Transverse colon (tissue), 4 donors: ENCODE results near the gene CTTN. TPM values are rescaled to one million over a fixed set of nuclear protein-coding genes. Genes with fewer than 3 reads are reported as not detected.

Experiments
- DNase-seq: peaks from one replicate; pipeline ENCODE4 v3.0.0-alpha.2; 2019
- H3K27ac ChIP-seq, 4 donors: fragments of 200-600 bp; sonication (generic); 2 replicates each; pipeline ENCODE4 v1.5.1; 2016 to 2018; ENCODE audit warnings: inconsistent platforms in 4 of 4
- H3K27me3 ChIP-seq: fragments of 200-600 bp; sonication (generic); 2 replicates; pipeline ENCODE4 v1.5.1; 2017; ENCODE audit warnings: inconsistent platforms
- H3K36me3 ChIP-seq, 4 donors: fragments of 200-600 bp; sonication (generic); 2 replicates each; pipeline ENCODE4 v1.5.1; 2017 to 2019; ENCODE audit warnings: inconsistent platforms in 4 of 4
- H3K4me1 ChIP-seq, 4 donors: fragments of 200-600 bp; sonication (generic); 2 replicates each; pipeline ENCODE4 v1.5.1; 2017 to 2020; ENCODE audit warnings: inconsistent platforms in 4 of 4
- H3K4me3 ChIP-seq, 4 donors: fragments of 200-600 bp; sonication (generic); 1 replicate in 1 of 4; 2 replicates in 3 of 4; pipeline versions ENCODE4 v1.5.1 to v1.6.1; 2017 to 2019; ENCODE audit warnings: inconsistent platforms in 4 of 4
- H3K9me3 ChIP-seq, 2 donors: fragments of 200-600 bp; sonication (generic); 2 replicates each; pipeline ENCODE4 v1.5.1; 2017 to 2019; ENCODE audit warnings: inconsistent platforms in 2 of 2
- EP300 ChIP-seq: sonication (generic); formaldehyde crosslinking; IDR thresholded peaks from one replicate; pipeline ENCODE4 v1.6.1; 2017; ENCODE audit warnings: antibody characterized with exemption, low read depth
- POLR2A ChIP-seq: fragments of 450-650 bp; IDR thresholded peaks from one replicate; pipeline ENCODE4 v1.6.1; 2016; ENCODE audit warnings: antibody characterized with exemption, mild to moderate bottlenecking, moderate library complexity
- POLR2AphosphoS5 ChIP-seq, 3 donors: sonication (generic); formaldehyde crosslinking; IDR thresholded peaks; one replicate each; pipeline ENCODE4 v1.6.1; 2016; ENCODE audit warnings: antibody characterized with exemption in 3 of 3
- whole genome bisulfite sequencing, 2 donors: methylation state at CpG; one replicate each; pipeline ENCODE4 v1.1.5; 2018; ENCODE audit warnings: low coverage in 1 of 2; 5-methylcytosine and 5-hydroxymethylcytosine counted together
- in situ Hi-C, 4 donors: fragments of 200-750 bp; cut with MboI; loops; one replicate each; pipeline versions ENCODE4 v1.15.0 to v1.15.1; 2017; ENCODE audit warnings: low sequenced_read_pairs in 3 of 4, low pct_ligation_motif_present in 1 of 4, low pct_unique_long_range_greater_than_20kb in 1 of 4
- intact Hi-C: fragments of 100-400 bp; cut with DNase I; formaldehyde crosslinking; loops from one replicate; pipeline ENCODE4 v1.15.1; 2023; ENCODE audit warnings: low total_unique reads
- total RNA-seq, 4 donors: library from RNA; depleted of rRNA; stranded (reverse); fragments of >200 nt; gene quantifications; one replicate each; pipeline ENCODE4 v1.1.0, GENCODE V29; 2016
- TF ChIP-seq, protein P1 (sequence below), 5 experiments: fragments of 200-600 bp in 3 of 5; fragments of 450-650 bp in 2 of 5; sonication (generic) in 3 of 5; IDR thresholded peaks; 1 replicate in 2 of 5; 2 replicates in 3 of 5; pipeline ENCODE4 v1.5.1; 2016 to 2017; ENCODE audit warnings: antibody characterized with exemption in 5 of 5, inconsistent platforms in 3 of 5, mild to moderate bottlenecking in 2 of 5, moderate library complexity in 1 of 5

The CTTN gene
- total RNA-seq, 4 donors from 2014 or later = 203 to 449 (median 365) TPM

DNA sequence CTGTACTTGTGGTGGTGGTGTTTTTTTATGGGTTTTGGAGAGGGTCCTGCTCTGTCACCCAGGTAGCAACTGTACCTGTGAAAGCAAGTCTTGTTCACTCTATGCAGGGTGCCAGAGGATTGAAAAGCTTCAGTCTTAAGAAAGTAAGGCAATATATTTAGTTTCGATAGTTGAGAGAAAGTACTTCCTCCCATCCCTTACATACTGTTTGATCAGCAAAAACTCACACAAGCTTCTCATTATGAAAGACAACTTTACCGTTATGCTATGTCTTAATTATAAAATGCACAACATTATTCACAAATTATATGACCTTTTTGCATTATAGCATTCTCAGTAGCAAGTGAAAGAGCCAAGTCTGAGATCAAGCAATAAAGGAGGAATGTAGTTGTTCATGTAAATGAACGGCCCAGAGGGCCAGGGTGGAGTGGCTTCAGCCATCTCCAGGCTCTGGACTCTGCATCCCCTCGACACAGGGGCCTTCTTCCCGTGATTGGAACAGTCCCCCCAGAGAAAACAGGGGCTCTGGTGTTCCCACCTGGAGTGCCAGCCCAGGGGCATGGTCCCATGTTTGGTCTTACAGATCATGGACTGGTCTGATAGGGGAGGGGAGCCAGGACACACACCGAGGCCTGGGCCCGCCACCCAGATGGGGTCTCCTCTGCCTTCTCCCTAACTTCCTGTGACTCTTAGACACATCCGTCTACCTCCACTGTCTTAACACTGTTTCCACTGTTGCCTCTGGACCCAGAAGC lies 38.7 kb upstream of the CTTN start:
- H3K36me3 ChIP-seq = peaks cover 0 to 60% (median 24%) of the 10 kb centered on the region in 4 donors
- no peaks in the 10 kb centered on the region for H3K4me1 ChIP-seq
- no peak overlapping the region for H3K27ac ChIP-seq
- WGBS, 2 donors = 86 to 100% methylated on average over 2 to 8 of the region's 8 CpGs
- no peaks in the 10 kb centered on the region for H3K9me3 ChIP-seq
- DNase-seq = no peak
- H3K4me3 ChIP-seq = no peak overlapping the region
- H3K27me3 ChIP-seq = no peaks in the 10 kb centered on the region
- TF ChIP-seq EP300 (no peak), POLR2AphosphoS5 (IDR thresholded peaks at IDR 0.05) (no peak), POLR2A (no peak)
- TF ChIP-seq, protein P1, sequence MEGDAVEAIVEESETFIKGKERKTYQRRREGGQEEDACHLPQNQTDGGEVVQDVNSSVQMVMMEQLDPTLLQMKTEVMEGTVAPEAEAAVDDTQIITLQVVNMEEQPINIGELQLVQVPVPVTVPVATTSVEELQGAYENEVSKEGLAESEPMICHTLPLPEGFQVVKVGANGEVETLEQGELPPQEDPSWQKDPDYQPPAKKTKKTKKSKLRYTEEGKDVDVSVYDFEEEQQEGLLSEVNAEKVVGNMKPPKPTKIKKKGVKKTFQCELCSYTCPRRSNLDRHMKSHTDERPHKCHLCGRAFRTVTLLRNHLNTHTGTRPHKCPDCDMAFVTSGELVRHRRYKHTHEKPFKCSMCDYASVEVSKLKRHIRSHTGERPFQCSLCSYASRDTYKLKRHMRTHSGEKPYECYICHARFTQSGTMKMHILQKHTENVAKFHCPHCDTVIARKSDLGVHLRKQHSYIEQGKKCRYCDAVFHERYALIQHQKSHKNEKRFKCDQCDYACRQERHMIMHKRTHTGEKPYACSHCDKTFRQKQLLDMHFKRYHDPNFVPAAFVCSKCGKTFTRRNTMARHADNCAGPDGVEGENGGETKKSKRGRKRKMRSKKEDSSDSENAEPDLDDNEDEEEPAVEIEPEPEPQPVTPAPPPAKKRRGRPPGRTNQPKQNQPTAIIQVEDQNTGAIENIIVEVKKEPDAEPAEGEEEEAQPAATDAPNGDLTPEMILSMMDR (IDR thresholded peaks at IDR 0.05) = no peak
- in situ Hi-C loops = no loop called here
- intact Hi-C loops = no loop called here

DNA sequence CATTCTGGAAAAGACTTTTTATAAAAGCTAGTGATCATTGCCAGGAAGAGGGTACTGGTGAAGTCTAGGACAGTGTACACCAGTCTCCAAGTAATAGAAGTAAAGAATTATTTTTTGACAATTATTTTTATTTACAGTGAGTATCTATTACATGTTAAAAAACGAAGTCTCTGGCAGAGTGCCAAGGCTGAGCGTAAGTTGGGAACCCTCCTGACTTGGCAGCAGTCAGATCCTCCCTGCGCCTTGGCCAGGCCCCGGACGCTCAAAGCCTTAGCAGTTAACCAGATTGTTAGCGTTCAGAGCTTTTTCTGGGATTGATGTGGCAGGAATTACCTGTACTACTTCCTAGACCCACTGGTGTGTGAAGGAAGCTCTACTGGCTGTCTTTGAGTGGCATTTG lies 38.1 kb upstream of the CTTN start:
- no peak overlapping the region for H3K27ac ChIP-seq
- peaks cover 0 to 60% (median 22%) of the 10 kb centered on the region in 4 donors for H3K36me3 ChIP-seq
- no peak overlapping the region for H3K4me3 ChIP-seq
- no peaks in the 10 kb centered on the region for H3K4me1 ChIP-seq
- no peaks in the 10 kb centered on the region for H3K27me3 ChIP-seq
- DNase-seq = no peak
- WGBS, 2 donors = 85% methylated on average over 6 of the region's 6 CpGs; no CpG with 5 or more reads in 1 of the 2 donors
- TF ChIP-seq POLR2AphosphoS5 (IDR thresholded peaks at IDR 0.05) (no peak), EP300 (no peak)
- TF ChIP-seq, protein P1 (IDR thresholded peaks at IDR 0.05) = no peak
- in situ Hi-C loops (no loop called here), intact Hi-C loops (no loop called here)
- H3K9me3 ChIP-seq = no peaks in the 10 kb centered on the region

DNA sequence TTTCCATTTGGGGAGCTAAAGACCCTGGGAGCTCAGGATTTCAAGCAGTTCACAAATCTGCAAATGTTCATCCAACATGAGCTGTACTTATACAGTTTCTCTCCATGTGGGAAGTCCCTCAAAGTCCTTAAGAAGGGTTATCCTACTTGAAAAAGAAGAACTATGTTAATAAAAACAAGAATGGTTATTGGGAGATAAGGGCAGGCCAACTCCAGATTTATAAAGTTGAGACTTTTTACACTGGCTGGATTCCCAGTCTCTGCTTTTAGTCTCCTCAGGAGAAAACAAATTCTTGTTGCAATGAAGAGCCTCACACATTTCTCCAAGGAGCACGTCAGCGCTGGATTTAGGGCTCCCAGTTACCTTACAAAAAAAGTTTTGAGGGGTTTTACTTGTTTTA lies 34.2 kb upstream of the CTTN start:
- in situ Hi-C loops = no loop called here

DNA sequence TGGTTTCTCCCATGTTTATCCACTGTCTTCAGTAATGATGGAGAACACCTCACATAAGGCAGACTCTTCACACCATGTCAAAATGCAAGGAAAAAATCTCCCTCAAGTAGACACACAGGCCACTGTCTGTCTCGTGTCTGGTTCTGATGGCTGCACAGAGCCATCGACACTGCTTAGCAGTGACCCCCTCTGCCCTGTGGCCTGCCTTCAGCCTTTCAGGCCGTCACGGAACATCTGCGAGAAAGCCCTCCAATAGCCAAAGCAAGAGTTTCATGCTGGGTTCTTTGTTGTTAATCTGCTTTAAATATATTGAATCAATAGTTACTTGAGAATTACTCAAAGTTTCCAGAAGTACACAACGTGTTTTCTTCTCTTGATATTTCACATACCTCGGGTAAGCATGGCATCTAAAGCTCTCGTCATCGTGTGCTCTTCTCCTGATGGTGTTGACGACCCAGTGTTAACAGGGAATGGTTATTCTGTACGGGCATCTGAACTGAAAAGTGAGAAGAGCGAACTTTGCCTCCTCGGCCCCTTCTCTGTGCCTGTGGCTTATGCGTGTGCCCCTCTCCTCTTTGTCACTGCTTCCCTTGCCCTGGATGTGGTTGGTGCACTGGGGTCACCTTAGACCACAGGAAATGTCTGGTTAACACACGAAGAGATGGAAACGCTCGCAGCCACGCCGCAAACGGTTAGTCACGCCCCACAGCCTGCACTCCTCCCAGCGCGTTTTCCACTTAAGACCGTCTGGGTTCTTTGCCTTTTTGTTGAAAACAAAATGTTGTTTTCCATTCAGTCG lies 33.4 kb upstream of the CTTN start:
- Histone ChIP-seq H3K27ac (no peak overlapping the region), H3K27me3 (no peaks in the 10 kb centered on the region), H3K4me3 (no peak overlapping the region), H3K36me3 (peaks cover 0 to 32% (median 11%) of the 10 kb centered on the region in 4 donors), H3K4me1 (no peaks in the 10 kb centered on the region), H3K9me3 (no peaks in the 10 kb centered on the region)
- in situ Hi-C loops = no loop called here
- TF ChIP-seq EP300 = no peak
- TF ChIP-seq, protein P1 (IDR thresholded peaks at IDR 0.05) = no peak
- TF ChIP-seq POLR2A = no peak
- TF ChIP-seq POLR2AphosphoS5 (IDR thresholded peaks at IDR 0.05) = no peak
- 82 to 88% methylated on average over 15 to 25 of the region's 25 CpGs for WGBS, 2 donors
- intact Hi-C loops = no loop called here
- no peak for DNase-seq

More for the DNA sequence above, 34.2 kb upstream of the CTTN start:
- Histone ChIP-seq H3K36me3 (peaks cover 0 to 39% (median 11%) of the 10 kb centered on the region in 4 donors), H3K27ac (no peak overlapping the region), H3K4me1 (no peaks in the 10 kb centered on the region), H3K4me3 (no peak overlapping the region), H3K9me3 (no peaks in the 10 kb centered on the region), H3K27me3 (no peaks in the 10 kb centered on the region)
- intact Hi-C loops = no loop called here
- TF ChIP-seq, protein P1 (IDR thresholded peaks at IDR 0.05) = no peak
- TF ChIP-seq POLR2AphosphoS5 (IDR thresholded peaks at IDR 0.05) (no peak), EP300 (no peak), POLR2A (no peak)
- WGBS, 2 donors = 81 to 89% methylated on average over 2 of the region's 2 CpGs
- DNase-seq = no peak
